Endothelial cell of umbilical vein (primary cell): ENCODE results near the gene MINDY4. TPM values are rescaled to one million over a fixed set of nuclear protein-coding genes. Genes with fewer than 3 reads are reported as not detected.

ENCODE experiments used
- BruUV-seq: library from RNA; stranded (reverse); fragments of 400-500 nt; replicated peaks from 2 replicates; lab custom pipeline; 2021; lab: Mats Ljungman, UMichigan
- CTCF ChIA-PET: fragments of 300-600, 350-600 bp; sonication (Branson Sonifier 250); formaldehyde crosslinking; loops from one replicate; lab custom pipeline; 2021; ENCODE audit warnings: antibody characterized with exemption, inconsistent platforms; lab: Charles Lee
- POLR2A ChIA-PET: fragments of 300-600, 350-600 bp; sonication (Branson Sonifier 250); formaldehyde crosslinking; loops from one replicate; lab custom pipeline; 2021; ENCODE audit warnings: antibody characterized with exemption, inconsistent platforms; lab: Charles Lee
- DNase-seq: peaks from one replicate; pipeline ENCODE4 v3.0.0-alpha.2; 2011; ENCODE audit warnings: low read depth, low spot score
- FAIRE-seq: peaks from 2 replicates; lab custom pipeline; 2011; peaks lifted over from hg19 to GRCh38; lab: Jason Lieb, UNC
- H2AFZ ChIP-seq: 2 replicates; pipeline ENCODE4 v1.6.0; 2012; ENCODE audit warnings: low read depth, low read length, control low read depth, inconsistent platforms
- H3K27ac ChIP-seq: 2 replicates; pipeline ENCODE4 v1.5.1; 2011; ENCODE audit warnings: low read depth, mild to moderate bottlenecking, control low read depth, low read length, moderate library complexity; ENCODE audit not compliant: insufficient read depth
- H3K27me3 ChIP-seq, 2 experiments: 2 replicates each; pipeline versions ENCODE4 v1.6.0 to v1.6.1; 2011; ENCODE audit warnings: low read length in 2 of 2, mixed read lengths in 1 of 2; ENCODE audit not compliant: control insufficient read depth in 2 of 2, insufficient read depth in 2 of 2
- H3K36me3 ChIP-seq, 2 experiments: 2 replicates in 1 of 2; 3 replicates in 1 of 2; pipeline ENCODE4 v1.5.1; 2011; ENCODE audit warnings: low read length in 2 of 2, mild to moderate bottlenecking in 1 of 2, moderate library complexity in 1 of 2; ENCODE audit not compliant: control insufficient read depth in 2 of 2, insufficient read depth in 2 of 2; ENCODE audit errors: extremely low read depth in 1 of 2
- H3K4me1 ChIP-seq: 3 replicates; pipeline ENCODE4 v1.5.1; 2011; ENCODE audit warnings: mild to moderate bottlenecking, low read length; ENCODE audit not compliant: control insufficient read depth, insufficient read depth; ENCODE audit errors: extremely low read depth
- H3K4me2 ChIP-seq: 2 replicates; pipeline ENCODE4 v1.6.1; 2011; ENCODE audit warnings: low read length, control low read depth, mixed read lengths; ENCODE audit not compliant: insufficient read depth
- H3K4me3 ChIP-seq, 3 experiments: fragments of 200-600 bp in 1 of 3; sonication (generic), shearing (Covaris generic) in 1 of 3; replicated peaks in 1 of 3; 2 replicates each; pipeline ENCODE4 v1.5.1; 2011 to 2016; ENCODE audit warnings: control low read depth in 3 of 3, low read length in 3 of 3, mild to moderate bottlenecking in 2 of 3, inconsistent platforms in 1 of 3, low read depth in 1 of 3, moderate library complexity in 1 of 3; ENCODE audit not compliant: insufficient read depth in 1 of 3
- H3K79me2 ChIP-seq: 2 replicates; pipeline ENCODE4 v1.6.0; 2012; ENCODE audit warnings: low read length, inconsistent platforms; ENCODE audit not compliant: control insufficient read depth, insufficient read depth
- H3K9ac ChIP-seq: replicated peaks from 2 replicates; pipeline ENCODE3; 2011; ENCODE audit warnings: low read length, control low read depth; ENCODE audit not compliant: insufficient read depth; ENCODE audit errors: extremely low read depth
- H3K9me1 ChIP-seq: replicated peaks from 3 replicates; pipeline ENCODE4 v1.6.0; 2011; ENCODE audit warnings: mild to moderate bottlenecking, low read length; ENCODE audit not compliant: control insufficient read depth, insufficient read depth; ENCODE audit errors: extremely low read depth
- H3K9me3 ChIP-seq: replicated peaks from 2 replicates; pipeline ENCODE4 v1.5.1; 2012; ENCODE audit warnings: low read length, inconsistent platforms; ENCODE audit not compliant: control insufficient read depth, insufficient read depth
- H4K20me1 ChIP-seq: replicated peaks from 2 replicates; pipeline ENCODE3; 2011; ENCODE audit warnings: mild to moderate bottlenecking, low read length; ENCODE audit not compliant: control insufficient read depth, insufficient read depth; ENCODE audit errors: extremely low read depth
- CTCF ChIP-seq, 2 donors: IDR thresholded peaks; 1 replicate in 1 of 2; 2 replicates in 1 of 2; pipeline ENCODE4 v1.5.1; 2011; ENCODE audit warnings: low read length in 2 of 2, mild to moderate bottlenecking in 2 of 2, moderate library complexity in 2 of 2, control low read depth in 1 of 2, inconsistent platforms in 1 of 2, low read depth in 1 of 2; ENCODE audit not compliant: insufficient read depth in 1 of 2; ENCODE audit errors: extremely low read depth in 1 of 2
- EZH2 ChIP-seq: IDR thresholded peaks from 2 replicates; pipeline ENCODE4 v1.6.1; 2012; ENCODE audit warnings: borderline replicate concordance, low read depth, mild to moderate bottlenecking, moderate library complexity, low read length, inconsistent platforms; ENCODE audit not compliant: severe bottlenecking
- FOS ChIP-seq: IDR thresholded peaks from 2 replicates; pipeline ENCODE4 v1.6.1; 2011; ENCODE audit warnings: mild to moderate bottlenecking, low read length, moderate library complexity, borderline replicate concordance; ENCODE audit not compliant: insufficient read depth
- GATA2 ChIP-seq: IDR thresholded peaks from 2 replicates; pipeline ENCODE4 v1.7.0; 2011; ENCODE audit warnings: low read depth, mild to moderate bottlenecking, moderate library complexity, mixed read lengths, low read length; ENCODE audit not compliant: insufficient read length, insufficient read depth
- POLR2A ChIP-seq: IDR thresholded peaks from 2 replicates; pipeline ENCODE4 v1.6.1; 2012; ENCODE audit warnings: low read depth, mild to moderate bottlenecking, control low read depth, low read length
- dilution Hi-C: fragments of 300-500 bp; cut with MboI; formaldehyde crosslinking; loops from one replicate; pipeline ENCODE4 v1.15.0; 2019; ENCODE audit warnings: low sequenced_read_pairs; ENCODE audit not compliant: extremely low pct_ligation_motif_present
- intact Hi-C: fragments of 100-400 bp; cut with micrococcal nuclease; formaldehyde crosslinking; loops from one replicate; pipeline ENCODE4 v1.10.0; 2022
- polyA plus RNA-seq, 4 experiments: library from polyadenylated mRNA; depleted of rRNA in 3 of 4; stranded (reverse) in 3 of 4; unstranded in 1 of 4; fragments of >200 nt; gene quantifications; 2 replicates each; pipeline versions ENCODE4 v1.2.1 to v1.2.3, GENCODE V29; 2011 to 2012; ENCODE audit warnings: missing spikeins in 1 of 4
- total RNA-seq: library from RNA; stranded (reverse); gene quantifications from 2 replicates; pipeline ENCODE4 v1.2.3, GENCODE V29; 2021
- TF ChIP-seq, protein P1 (sequence below): IDR thresholded peaks from 2 replicates; pipeline ENCODE4 v1.6.1; 2011; ENCODE audit not compliant: insufficient read depth, insufficient read length

Gene MINDY4
- total and polyA plus RNA-seq, 2 donors (not counting 3 experiments of a cell fraction or from before 2014, with no cell fraction given) = 2.2 to 4.7 TPM

DNA sequence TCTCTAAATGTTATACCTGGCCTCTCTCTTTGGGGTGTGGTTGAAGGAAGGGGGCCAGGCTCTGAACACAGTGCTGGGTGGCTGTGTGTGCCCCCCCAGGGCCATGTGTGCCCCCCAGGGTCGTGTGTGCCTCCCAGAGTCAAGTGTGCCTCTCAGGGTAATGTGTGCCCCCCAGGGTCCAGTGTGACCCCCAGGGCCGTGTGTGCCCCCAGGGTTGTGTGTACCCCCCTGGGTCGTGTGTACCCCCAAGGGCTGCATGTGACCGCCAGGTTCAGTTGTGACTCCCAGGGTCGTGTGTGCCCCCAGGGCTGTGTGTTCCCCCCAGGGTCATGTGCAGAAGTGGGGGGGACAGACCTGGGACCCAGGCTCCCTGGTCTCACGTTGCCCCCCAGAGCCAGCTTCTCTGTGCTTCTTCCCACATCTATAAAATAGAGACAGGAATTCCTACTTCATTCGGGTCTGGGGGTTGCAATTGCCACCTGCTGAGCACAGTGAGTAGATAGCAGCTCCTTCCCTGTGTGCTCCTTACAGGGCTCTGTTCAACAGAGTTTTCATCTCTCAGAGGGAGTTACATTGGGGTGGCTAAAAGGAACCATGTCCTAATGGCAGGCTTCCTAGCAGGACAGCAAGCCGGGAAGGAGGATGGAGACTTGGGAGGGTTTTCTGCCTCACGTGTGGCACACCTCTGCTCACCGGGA is 99.8 kb downstream of the MINDY4 start:
- intact Hi-C loops = loop anchor here (1.0 kb wide), 2 partner anchors 22 to 67 kb away; no protein-coding TSS in a partner anchor
- POLR2A ChIA-PET = interaction anchor here (1.0 kb wide), 1 partner anchor 41 kb away, joined by 6 read pairs; the partner anchor contains the start of gene AQP1
- Histone ChIP-seq H4K20me1 (no peaks in the 10 kb centered on the region), H3K9me1 (no peaks in the 10 kb centered on the region), H3K36me3 (peaks cover 0 to 3% of the 10 kb centered on the region in 2 experiments), H3K79me2 (no peaks in the 10 kb centered on the region), H3K27ac (no peak overlapping the region), H3K4me1 (peaks cover 19% of the 10 kb centered on the region), H3K9ac (no peak overlapping the region), H3K4me3 (no peak overlapping the region), H3K9me3 (no peaks in the 10 kb centered on the region), H3K4me2 (no peak overlapping the region), H2AFZ (no peak overlapping the region), H3K27me3 (no peaks in the 10 kb centered on the region)
- CTCF ChIA-PET = interaction anchor here (0.8 to 2.1 kb wide), 6 partner anchors 9 to 38 kb away, joined by 3 to 10 read pairs (median 4); no protein-coding TSS in a partner anchor
- FAIRE-seq (no peak), DNase-seq (no peak)
- BruUV-seq = no TSS peak
- no peak for TF ChIP-seq CTCF (IDR thresholded peaks at IDR 0.05; ENCODE audit: extremely low read depth in 1 of 2, insufficient read depth in 1 of 2, low read depth in 1 of 2, low read length in 2 of 2)
- TF ChIP-seq GATA2 = no peak
- dilution Hi-C loops = no loop called here

DNA sequence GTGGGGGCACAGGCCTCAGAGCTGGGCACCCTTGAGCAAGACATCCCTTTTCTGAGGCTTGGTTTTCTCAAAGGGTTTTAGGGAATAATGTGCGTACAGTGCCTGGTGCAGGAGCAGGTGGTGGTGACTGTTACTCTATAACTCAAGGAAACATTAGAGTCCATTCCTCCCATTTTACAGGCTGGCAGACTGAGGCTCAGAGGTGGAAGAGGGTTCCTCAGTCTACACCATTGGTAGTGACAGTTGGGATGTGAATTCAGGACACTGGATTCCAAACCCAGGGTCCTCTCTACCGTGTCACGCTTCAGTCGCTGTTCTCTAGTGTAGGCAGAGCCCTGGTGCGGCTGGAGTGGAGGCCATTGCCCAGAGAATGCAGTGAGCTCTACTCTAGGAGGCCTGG is 100.4 kb downstream of the MINDY4 start:
- ChIA-PET POLR2A (no interaction called here), CTCF (no interaction called here)
- Histone ChIP-seq H2AFZ (no peak overlapping the region), H3K4me1 (peaks cover 19% of the 10 kb centered on the region), H4K20me1 (no peaks in the 10 kb centered on the region), H3K4me3 (no peak overlapping the region), H3K79me2 (no peaks in the 10 kb centered on the region), H3K9me1 (no peaks in the 10 kb centered on the region), H3K27ac (no peak overlapping the region), H3K9me3 (no peaks in the 10 kb centered on the region), H3K4me2 (no peak overlapping the region), H3K27me3 (no peaks in the 10 kb centered on the region), H3K9ac (no peak overlapping the region), H3K36me3 (peaks cover 0 to 3% of the 10 kb centered on the region in 2 experiments)
- FAIRE-seq (no peak), DNase-seq (no peak)
- BruUV-seq = no TSS peak
- intact Hi-C loops (no loop called here), dilution Hi-C loops (no loop called here)
- TF ChIP-seq EZH2 (no peak), FOS (no peak), POLR2A (no peak), CTCF (IDR thresholded peaks at IDR 0.05; ENCODE audit: extremely low read depth in 1 of 2, insufficient read depth in 1 of 2, low read depth in 1 of 2, low read length in 2 of 2) (no peak)
- TF ChIP-seq, protein P1, sequence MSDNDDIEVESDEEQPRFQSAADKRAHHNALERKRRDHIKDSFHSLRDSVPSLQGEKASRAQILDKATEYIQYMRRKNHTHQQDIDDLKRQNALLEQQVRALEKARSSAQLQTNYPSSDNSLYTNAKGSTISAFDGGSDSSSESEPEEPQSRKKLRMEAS = no peak
